Embryonic facial prominence (tissue), 1 donor: Measurements from ENCODE around the gene SHANK3.

Experiments
- DNase-seq: peaks from one replicate; pipeline ENCODE4 v3.0.0-alpha.2; 2016; ENCODE audit errors: extremely low spot score

Gene SHANK3

DNA sequence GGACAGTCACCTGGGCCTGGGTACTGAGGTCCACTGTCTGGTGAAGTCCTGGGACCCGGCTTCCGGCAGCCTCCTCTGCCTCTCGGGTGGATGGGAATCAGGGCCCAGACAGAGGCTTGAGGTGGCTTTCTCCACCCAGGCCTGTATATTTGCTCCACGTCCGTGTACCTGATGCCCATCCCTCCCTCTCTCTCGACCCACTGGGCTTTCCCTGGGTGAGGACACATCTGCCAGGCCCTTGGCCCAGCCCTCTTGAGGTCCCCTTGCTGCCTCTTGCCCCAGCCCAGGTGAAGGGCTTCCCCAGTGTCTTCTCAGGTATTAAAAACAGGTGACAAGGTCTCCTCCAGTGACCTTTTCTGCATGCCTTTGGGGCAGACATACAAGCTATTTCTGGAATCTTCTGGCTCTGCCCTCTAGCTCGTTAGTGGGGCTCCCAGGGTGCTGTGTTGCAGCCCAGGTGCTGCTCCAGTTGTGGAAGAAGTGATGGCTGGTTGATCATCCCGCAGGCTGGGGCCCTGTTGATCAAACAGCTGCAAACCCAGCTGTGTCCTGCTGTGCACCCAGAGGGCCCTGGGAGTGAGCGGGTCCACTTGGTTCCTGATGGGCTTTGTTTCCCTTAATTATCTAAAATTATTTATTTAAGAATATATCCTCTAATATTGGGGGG is 39.9 kb downstream of the SHANK3 start:
- DNase-seq, result no peak

DNA sequence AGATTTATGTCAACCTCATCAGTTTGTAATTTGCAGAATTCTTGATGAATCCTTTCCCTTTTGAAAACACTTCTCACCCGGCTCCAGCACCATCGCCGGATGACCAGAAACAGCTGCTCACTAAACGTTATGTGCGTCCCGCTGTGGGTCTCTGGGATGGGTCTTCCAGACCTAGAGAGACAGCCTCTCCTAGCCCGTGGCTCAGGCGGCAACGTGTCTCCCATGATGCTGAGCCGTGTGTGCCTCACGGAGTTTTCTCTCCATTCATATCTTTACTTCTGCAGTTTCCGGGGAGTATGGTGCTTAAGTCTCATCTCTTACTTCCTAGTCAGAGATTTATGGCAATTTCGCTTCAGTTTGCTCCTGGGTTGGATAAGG is 40.4 kb downstream of the SHANK3 start:
- DNase-seq, result no peak

- no peak for DNase-seq
These were observed 41.0 kb downstream of the SHANK3 start for GRCh38 chr22:50713571-50714056.

DNA sequence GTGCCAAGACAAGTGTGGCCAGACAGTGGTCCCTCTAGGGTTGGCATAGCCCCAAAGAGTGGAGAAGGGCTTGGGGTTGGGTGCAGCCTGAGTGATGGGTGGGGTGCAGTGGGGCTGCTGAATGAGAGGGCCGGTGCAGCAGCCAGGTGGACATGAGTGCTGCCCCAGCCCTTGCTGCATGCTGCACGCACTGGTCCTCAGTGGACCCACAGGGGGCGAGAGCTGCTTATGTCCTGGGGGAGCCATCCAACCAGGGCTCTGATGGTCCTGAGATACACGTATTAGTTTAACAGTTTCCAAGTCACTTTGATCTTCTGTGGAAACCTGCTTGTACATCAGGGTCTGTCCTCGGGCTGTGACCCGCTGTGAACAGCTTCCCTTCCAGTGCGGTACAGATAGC is 41.5 kb downstream of the SHANK3 start:
- DNase-seq, result no peak

DNA sequence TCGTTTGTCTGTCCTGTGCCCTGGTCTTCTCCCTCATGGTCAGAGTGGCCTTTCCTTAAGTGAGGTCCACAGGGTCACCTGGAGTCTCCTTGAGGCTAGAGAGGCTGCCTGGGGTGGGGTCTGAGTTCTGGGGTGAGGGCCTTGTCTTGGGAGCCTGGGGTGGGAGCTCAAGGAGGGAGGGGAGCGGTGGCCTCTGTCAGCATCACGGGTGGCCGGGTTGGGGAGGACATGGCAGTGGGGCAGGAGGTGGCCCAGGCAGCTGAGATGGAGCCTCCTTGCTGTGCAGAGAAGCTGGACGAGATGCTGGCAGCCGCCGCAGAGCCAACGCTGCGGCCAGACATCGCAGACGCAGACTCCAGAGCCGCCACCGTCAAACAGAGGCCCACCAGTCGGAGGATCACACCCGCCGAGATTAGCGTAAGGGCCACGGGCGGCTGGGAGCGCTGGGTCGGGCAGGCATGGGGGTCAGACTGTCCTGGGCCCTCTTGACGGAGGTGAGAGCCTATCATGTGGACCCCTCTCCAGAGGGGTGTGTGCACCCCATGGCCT is 42.1 kb downstream of the SHANK3 start:
- DNase-seq, result no peak

DNA sequence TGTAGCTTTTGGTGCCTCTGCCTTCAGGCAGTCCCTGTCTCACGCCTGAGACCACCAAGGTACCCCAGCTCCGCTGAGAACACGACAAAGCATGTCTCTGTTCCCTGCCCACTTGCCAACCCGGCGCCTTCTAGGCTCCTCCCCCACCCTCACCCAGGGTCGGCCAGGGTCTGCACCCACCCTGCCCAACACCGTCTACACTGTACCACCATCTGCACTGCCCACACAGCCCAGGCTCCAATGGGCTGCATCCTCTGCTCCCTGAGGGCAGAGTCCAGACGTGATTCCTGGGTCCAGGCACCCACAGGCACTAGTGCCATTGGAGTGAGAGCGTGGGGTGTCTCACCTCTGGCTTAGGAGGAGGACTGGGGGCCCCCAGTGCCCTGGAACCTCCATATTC is 42.6 kb downstream of the SHANK3 start:
- no peak for DNase-seq

- no peak for DNase-seq
These were observed 43.2 kb downstream of the SHANK3 start for GRCh38 chr22:50715776-50716175.

GRCh38 chr22:50716290-50717024 is 43.8 kb downstream of the SHANK3 start:
- no peak for DNase-seq

- DNase-seq, result no peak
These were observed 45.2 kb downstream of the SHANK3 start for GRCh38 chr22:50717709-50718351.

DNA sequence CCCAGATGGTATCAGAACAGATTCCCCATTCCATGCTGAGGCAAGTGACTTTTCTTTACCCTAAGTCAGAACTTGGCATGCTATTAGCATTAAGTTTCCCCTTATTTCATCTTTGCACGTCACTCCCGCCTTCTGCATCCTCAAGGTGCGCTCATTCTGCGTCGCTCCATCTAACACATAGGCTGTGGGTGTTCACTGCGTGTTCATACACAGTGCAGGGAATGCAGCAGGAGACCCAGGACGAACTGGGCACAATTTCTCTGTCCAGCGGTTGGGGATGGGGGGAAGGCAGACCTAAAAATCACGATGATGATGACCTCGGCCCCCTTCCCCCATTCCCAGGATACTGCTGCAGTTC is 45.7 kb downstream of the SHANK3 start:
- DNase-seq, result no peak

- no peak for DNase-seq
These were observed 47.2 kb downstream of the SHANK3 start for GRCh38 chr22:50719814-50720300.

DNA sequence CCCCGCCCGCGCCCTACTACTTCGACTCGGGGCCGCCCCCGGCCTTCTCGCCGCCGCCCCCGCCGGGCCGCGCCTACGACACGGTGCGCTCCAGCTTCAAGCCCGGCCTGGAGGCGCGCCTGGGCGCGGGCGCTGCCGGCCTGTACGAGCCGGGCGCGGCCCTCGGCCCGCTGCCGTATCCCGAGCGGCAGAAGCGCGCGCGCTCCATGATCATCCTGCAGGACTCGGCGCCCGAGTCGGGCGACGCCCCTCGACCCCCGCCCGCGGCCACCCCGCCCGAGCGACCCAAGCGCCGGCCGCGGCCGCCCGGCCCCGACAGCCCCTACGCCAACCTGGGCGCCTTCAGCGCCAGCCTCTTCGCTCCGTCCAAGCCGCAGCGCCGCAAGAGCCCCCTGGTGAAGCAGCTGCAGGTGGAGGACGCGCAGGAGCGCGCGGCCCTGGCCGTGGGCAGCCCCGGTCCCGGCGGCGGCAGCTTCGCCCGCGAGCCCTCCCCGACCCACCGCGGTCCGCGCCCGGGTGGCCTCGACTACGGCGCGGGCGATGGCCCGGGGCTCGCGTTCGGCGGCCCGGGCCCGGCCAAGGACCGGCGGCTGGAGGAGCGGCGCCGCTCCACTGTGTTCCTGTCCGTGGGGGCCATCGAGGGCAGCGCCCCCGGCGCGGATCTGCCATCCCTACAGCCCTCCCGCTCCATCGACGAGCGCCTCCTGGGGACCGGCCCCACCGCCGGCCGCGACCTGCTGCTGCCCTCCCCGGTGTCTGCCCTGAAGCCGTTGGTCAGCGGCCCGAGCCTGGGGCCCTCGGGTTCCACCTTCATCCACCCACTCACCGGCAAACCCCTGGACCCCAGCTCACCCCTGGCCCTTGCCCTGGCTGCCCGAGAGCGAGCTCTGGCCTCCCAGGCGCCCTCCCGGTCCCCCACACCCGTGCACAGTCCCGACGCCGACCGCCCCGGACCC is 48.0 kb downstream of the SHANK3 start:
- no peak for DNase-seq

- DNase-seq, result no peak
These were observed 48.7 kb downstream of the SHANK3 start for GRCh38 chr22:50721257-50721844.

GRCh38 chr22:50722048-50722701 is 49.6 kb downstream of the SHANK3 start:
- DNase-seq, result no peak
